Upper lobe of left lung (tissue), 6 donors: ENCODE results near the gene IL4R. TPM values are rescaled to one million over a fixed set of nuclear protein-coding genes. Genes with fewer than 3 reads are reported as not detected.

Experiments used
- ATAC-seq, 2 donors: fragments of 200-7000 bp; cut with Tn5 transposase; one replicate each; pipeline ENCODE4 v1.9.1; 2022; ENCODE audit warnings: mild to moderate bottlenecking in 2 of 2, moderate library complexity in 2 of 2; ENCODE audit not compliant: low FRiP score in 2 of 2
- DNase-seq, 2 donors: peaks; one replicate each; pipeline ENCODE4 v3.0.0-alpha.2; 2019 to 2020
- H3K27ac ChIP-seq, 4 donors: fragments of 200-600 bp; sonication (generic); one replicate each; pipeline ENCODE4 v1.5.1; 2016 to 2019
- H3K27me3 ChIP-seq, 4 donors: fragments of 200-600 bp; sonication (generic); one replicate each; pipeline ENCODE4 v1.5.1; 2017 to 2019
- H3K36me3 ChIP-seq, 4 donors: fragments of 200-600 bp; sonication (generic); one replicate each; pipeline ENCODE4 v1.5.1; 2016 to 2019
- H3K4me1 ChIP-seq, 4 donors: fragments of 200-600 bp; sonication (generic); one replicate each; pipeline ENCODE4 v1.5.1; 2018 to 2019
- H3K4me3 ChIP-seq, 4 donors: fragments of 200-600 bp; sonication (generic); one replicate each; pipeline ENCODE4 v1.5.1; 2017 to 2019; ENCODE audit warnings: mild to moderate bottlenecking in 2 of 4, moderate library complexity in 1 of 4
- H3K9me3 ChIP-seq, 4 donors: fragments of 200-600 bp; sonication (generic); one replicate each; pipeline ENCODE4 v1.5.1; 2018 to 2019
- EP300 ChIP-seq, 4 donors: sonication (generic); formaldehyde crosslinking; IDR thresholded peaks; one replicate each; pipeline ENCODE4 v1.5.1; 2017; ENCODE audit warnings: antibody characterized with exemption in 4 of 4, control low read depth in 2 of 4
- POLR2A ChIP-seq, 4 donors: fragments of 450-650 bp; IDR thresholded peaks; one replicate each; pipeline ENCODE4 v1.5.1; 2016 to 2017; ENCODE audit warnings: antibody characterized with exemption in 4 of 4, mild to moderate bottlenecking in 2 of 4
- POLR2AphosphoS5 ChIP-seq, 2 donors: sonication (generic); formaldehyde crosslinking; IDR thresholded peaks; one replicate each; pipeline ENCODE4 v1.5.1; 2017; ENCODE audit warnings: antibody characterized with exemption in 2 of 2
- WGBS, 2 donors: methylation state at CpG; one replicate each; pipeline ENCODE4 v1.1.5; 2017 to 2018; 5-methylcytosine and 5-hydroxymethylcytosine counted together
- total RNA-seq, 6 donors: library from RNA; depleted of rRNA in 4 of 6; stranded (reverse); fragments of >200 nt in 4 of 6; gene quantifications; one replicate each; pipeline versions ENCODE4 v1.1.0 to v1.2.1, GENCODE V29; 2016 to 2021
- TF ChIP-seq, protein P1 (sequence below), 6 experiments: fragments of 450-650 bp in 4 of 6; fragments of 200-600 bp in 2 of 6; sonication (generic) in 2 of 6; IDR thresholded peaks; one replicate each; pipeline ENCODE4 v1.5.1; 2016 to 2019; ENCODE audit warnings: antibody characterized with exemption in 6 of 6
- donor health status: DM: no; HTN: no; CAD: no; lungs with moderate emphysema.
- donor health status: DM: no; HTN: yes; CAD: no; lungs with severe emphysema.

IL4R gene
- total RNA-seq, 6 donors from 2014 or later, result 87.0 to 202 (median 153) TPM

DNA sequence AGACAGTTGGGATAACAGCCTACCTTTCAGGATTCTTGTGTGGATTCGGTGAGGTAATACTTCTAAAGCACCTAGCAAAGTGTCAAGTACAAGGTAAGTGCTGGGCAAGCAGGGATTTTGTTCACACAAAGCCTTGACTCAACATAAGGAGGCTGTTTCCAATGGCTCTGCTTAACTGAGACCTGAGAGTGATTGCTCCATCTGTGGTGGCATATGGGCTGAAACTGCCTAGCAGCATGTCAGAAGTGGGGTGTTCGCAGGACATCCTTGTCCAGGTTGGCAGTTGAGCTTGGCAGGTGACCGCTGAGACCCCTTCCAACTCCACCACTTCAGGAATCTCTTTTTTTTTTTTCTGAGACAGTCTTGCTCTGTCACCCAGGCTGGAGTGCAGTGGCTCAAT is 19.8 kb downstream of the IL4R start:
- peaks cover 62 to 94% (median 73%) of the 10 kb centered on the region in 4 donors for H3K4me1 ChIP-seq
- H3K27ac ChIP-seq, result peak overlapping the region; percentile 52 to 100 (median 96)
- ATAC-seq (no peak), DNase-seq (peak in 1 of 2 donors; percentile 61)
- TF ChIP-seq EP300 (IDR thresholded peaks at IDR 0.05) (no peak), POLR2AphosphoS5 (IDR thresholded peaks at IDR 0.05) (peak in 1 of 2 donors; percentile 8)
- TF ChIP-seq, protein P1, sequence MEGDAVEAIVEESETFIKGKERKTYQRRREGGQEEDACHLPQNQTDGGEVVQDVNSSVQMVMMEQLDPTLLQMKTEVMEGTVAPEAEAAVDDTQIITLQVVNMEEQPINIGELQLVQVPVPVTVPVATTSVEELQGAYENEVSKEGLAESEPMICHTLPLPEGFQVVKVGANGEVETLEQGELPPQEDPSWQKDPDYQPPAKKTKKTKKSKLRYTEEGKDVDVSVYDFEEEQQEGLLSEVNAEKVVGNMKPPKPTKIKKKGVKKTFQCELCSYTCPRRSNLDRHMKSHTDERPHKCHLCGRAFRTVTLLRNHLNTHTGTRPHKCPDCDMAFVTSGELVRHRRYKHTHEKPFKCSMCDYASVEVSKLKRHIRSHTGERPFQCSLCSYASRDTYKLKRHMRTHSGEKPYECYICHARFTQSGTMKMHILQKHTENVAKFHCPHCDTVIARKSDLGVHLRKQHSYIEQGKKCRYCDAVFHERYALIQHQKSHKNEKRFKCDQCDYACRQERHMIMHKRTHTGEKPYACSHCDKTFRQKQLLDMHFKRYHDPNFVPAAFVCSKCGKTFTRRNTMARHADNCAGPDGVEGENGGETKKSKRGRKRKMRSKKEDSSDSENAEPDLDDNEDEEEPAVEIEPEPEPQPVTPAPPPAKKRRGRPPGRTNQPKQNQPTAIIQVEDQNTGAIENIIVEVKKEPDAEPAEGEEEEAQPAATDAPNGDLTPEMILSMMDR (IDR thresholded peaks at IDR 0.05), result no peak
- H3K4me3 ChIP-seq, result no peak overlapping the region
- peaks cover 8 to 77% (median 33%) of the 10 kb centered on the region in 4 donors for H3K36me3 ChIP-seq
- no peaks in the 10 kb centered on the region for H3K27me3 ChIP-seq
- no peaks in the 10 kb centered on the region for H3K9me3 ChIP-seq
- WGBS, 2 donors, result 49 to 69% methylated on average over 2 to 3 of the region's 3 CpGs

GRCh38 chr16:27334192-27334764 is 20.5 kb downstream of the IL4R start:
- H3K36me3 ChIP-seq, result peaks cover 8 to 85% (median 39%) of the 10 kb centered on the region in 4 donors
- ATAC-seq, result no peak
- TF ChIP-seq, protein P1 (IDR thresholded peaks at IDR 0.05), result no peak
- TF ChIP-seq EP300 (IDR thresholded peaks at IDR 0.05) (no peak), POLR2A (IDR thresholded peaks at IDR 0.05) (no peak), POLR2AphosphoS5 (IDR thresholded peaks at IDR 0.05) (no peak)
- peak overlapping the region; percentile 52 to 100 (median 96) for H3K27ac ChIP-seq
- no peak for DNase-seq
- no peak overlapping the region for H3K4me3 ChIP-seq
- peaks cover 55 to 88% (median 66%) of the 10 kb centered on the region in 4 donors for H3K4me1 ChIP-seq
- 93 to 95% methylated on average over 10 of the region's 10 CpGs for WGBS, 2 donors
- no peaks in the 10 kb centered on the region for H3K27me3 ChIP-seq
- H3K9me3 ChIP-seq, result no peaks in the 10 kb centered on the region

DNA sequence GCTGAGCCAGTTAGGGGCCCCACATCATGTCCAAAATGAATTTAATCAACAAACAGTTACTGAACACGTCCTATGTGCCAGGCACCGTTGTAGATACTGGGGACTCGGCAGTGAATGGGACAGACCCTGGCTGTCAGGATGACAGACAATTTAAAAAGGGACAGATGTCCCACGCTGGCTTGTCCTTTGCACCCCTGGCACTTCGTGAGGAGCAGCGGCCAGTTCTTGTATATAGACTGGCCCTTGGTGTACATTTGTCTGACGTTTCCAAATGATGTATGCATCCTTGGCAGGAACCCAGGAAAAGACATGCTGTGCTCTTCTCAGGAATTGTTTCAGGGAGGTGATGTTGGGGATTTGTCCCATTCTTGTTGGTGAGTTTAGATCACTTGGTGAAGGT is 21.1 kb downstream of the IL4R start:
- no peak for ATAC-seq
- Histone ChIP-seq H3K4me3 (no peak overlapping the region), H3K27ac (peak overlapping the region; percentile 7 to 100 (median 96)), H3K9me3 (no peaks in the 10 kb centered on the region), H3K36me3 (peaks cover 8 to 90% (median 44%) of the 10 kb centered on the region in 4 donors), H3K4me1 (peaks cover 49 to 83% (median 61%) of the 10 kb centered on the region in 4 donors), H3K27me3 (no peaks in the 10 kb centered on the region)
- 72 to 73% methylated on average over 7 of the region's 7 CpGs for WGBS, 2 donors
- TF ChIP-seq POLR2A (IDR thresholded peaks at IDR 0.05), result no peak
- TF ChIP-seq POLR2AphosphoS5 (IDR thresholded peaks at IDR 0.05), result peak in 1 of 2 donors; percentile 36
- TF ChIP-seq, protein P1 (IDR thresholded peaks at IDR 0.05), result no peak
- TF ChIP-seq EP300 (IDR thresholded peaks at IDR 0.05), result peak in 1 of 4 donors; percentile 16
- no peak for DNase-seq

GRCh38 chr16:27335349-27336053 is 21.7 kb downstream of the IL4R start:
- ATAC-seq (no peak), DNase-seq (no peak)
- peaks cover 8 to 94% (median 51%) of the 10 kb centered on the region in 4 donors for H3K36me3 ChIP-seq
- WGBS, 2 donors, result 75 to 81% methylated on average over 7 of the region's 7 CpGs
- TF ChIP-seq EP300 (IDR thresholded peaks at IDR 0.05) (no peak), POLR2A (IDR thresholded peaks at IDR 0.05) (no peak), POLR2AphosphoS5 (IDR thresholded peaks at IDR 0.05) (no peak)
- TF ChIP-seq, protein P1 (IDR thresholded peaks at IDR 0.05), result no peak
- no peaks in the 10 kb centered on the region for H3K27me3 ChIP-seq
- H3K9me3 ChIP-seq, result no peaks in the 10 kb centered on the region
- H3K27ac ChIP-seq, result peak overlapping the region; percentile 4 to 100 (median 53)
- no peak overlapping the region for H3K4me3 ChIP-seq
- peaks cover 42 to 81% (median 57%) of the 10 kb centered on the region in 4 donors for H3K4me1 ChIP-seq
